G401.6 (cell line): Measurements from ENCODE around the gene PELI2.

Experiments
- FAIRE-seq: peaks from 2 replicates; lab custom pipeline; 2012; peaks lifted over from hg19 to GRCh38; lab: Jason Lieb, UNC

The PELI2 gene

DNA sequence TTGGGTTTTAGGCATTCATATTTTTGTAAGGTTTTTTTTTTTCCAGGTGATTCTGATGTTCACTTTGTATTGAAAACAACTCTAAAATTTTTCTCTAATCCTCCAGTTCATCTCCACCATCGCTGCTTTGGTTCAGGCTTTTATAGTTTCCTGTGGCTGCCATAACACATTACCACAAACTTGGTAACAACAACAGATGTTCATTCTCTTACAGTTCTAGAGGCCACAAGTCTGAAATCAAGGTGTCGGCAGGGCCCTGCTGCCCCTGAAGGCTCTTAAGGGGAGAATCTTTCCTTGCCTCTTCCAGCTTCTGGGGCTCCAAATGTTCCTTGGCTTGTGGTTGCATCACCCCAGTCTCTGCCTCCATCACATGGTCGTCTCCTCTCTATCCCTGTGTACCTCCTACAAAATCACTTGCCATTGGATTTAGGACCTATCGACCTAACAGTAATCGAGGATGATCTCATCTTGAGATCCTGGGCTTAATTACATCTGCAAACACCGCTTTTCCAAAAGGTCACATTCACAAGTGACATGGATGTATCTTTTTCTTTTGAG lies 55.2 kb downstream of the PELI2 start:
- no peak for FAIRE-seq

DNA sequence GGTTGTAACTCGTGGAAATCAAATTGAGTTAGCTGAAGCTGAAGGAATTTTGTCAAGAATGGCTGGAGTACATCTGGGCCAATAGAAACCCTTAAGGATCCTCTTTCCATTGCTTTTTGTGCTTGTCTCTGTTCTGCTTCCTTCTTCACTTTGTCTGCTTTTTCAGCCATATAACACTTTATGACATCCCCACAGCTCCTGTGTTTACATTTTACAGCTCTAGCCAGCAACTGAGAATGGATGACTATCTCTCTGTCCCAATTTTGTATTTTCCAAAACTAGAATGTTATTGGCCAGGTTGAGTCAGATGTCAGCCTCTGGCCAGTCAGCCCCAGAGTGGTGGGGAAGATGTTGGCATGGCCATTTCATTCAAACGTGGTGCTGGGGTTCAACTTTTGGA lies 57.6 kb downstream of the PELI2 start:
- FAIRE-seq, result no peak

DNA sequence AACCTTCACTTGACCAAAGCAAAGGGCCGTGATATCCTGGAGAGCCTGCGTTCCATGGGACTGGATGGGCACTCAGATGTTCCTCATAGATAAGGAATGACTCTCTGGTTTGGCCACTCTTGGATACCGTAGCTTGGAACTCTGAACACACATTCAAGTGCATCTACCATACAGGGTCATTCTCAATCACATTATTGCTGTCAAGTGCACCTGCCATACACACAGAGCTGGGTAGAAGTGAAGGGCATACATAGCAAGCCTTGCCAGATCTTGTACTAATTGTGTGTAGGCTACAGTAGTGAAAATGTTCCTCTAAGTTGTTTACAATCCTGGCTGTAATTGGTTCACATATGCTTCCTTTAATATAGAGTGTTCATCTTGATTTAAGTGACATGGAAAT lies 58.3 kb downstream of the PELI2 start:
- no peak for FAIRE-seq

DNA sequence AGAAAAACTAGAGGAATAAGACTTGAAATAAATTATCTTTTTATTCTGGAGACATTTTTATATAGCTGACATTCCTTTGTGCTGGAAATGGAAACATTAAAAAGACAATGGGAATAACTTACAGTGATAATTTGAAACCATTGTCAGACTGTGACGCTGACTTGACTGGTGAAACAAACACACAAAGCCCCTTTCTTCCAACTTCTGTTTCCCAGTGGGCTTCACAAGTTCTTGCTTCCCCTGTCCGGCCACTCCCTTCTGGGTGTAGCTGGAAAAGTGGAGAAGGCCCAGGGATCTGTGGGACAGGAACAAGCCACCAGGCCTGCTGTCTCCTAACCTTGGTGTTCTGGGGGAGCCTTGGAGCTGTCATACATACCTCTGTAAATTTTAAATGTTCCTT lies 58.8 kb downstream of the PELI2 start:
- no peak for FAIRE-seq

DNA sequence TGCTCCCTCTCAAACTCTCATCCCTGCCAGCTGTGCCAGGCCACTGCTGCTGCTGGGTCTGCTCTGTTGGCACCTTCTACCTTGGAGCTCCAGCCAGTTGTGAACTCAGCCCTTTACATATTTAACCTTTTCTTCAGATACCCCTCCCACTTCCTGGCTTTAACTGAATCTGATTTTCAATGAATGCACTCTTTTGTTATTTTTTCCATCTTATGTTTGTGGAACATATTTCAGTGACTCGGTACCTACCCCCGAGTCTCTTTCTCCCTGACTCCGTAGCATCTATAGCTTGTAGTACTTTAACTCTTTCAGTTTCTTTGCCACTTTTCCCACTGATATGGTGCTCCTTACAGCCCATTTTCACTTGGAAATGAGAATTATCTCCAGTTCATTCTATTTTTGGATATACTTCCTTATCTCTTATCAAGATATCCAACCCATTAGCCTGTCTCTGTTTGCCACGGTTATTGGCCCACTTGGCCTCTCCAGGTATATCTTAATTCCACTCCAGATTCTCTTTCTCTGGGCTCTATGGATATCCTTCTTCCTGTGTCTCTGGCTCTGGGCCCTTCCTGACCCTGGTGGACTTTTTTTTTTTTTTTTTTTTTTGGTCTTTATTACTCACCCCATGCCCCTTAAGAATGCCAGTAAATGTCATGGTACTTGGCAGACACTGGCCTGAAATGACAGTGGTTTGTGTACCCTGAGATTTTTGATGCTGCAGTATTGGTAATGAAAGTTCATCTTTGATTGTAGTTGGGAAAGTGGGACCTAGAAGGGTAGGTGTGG lies 62.7 kb downstream of the PELI2 start:
- no peak for FAIRE-seq

DNA sequence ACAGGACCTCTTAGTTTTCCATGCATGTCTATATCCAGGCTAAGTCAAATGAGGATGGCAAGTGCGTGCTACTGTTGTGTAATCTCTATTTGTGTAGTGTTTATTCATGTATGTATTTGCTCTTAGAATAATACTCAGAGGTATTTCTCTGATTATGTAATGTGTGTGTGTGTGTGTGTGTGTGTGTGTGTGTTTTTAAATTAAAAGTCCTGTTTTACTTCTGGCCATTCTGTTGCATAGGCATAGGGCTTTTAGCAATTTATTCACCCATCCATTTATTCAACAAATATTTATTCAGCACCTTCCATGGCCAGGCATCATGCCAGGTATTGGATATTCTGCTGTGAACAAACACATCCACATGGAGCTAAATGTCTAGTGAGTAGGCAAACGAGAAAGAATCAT lies 63.5 kb downstream of the PELI2 start:
- FAIRE-seq, result no peak

DNA sequence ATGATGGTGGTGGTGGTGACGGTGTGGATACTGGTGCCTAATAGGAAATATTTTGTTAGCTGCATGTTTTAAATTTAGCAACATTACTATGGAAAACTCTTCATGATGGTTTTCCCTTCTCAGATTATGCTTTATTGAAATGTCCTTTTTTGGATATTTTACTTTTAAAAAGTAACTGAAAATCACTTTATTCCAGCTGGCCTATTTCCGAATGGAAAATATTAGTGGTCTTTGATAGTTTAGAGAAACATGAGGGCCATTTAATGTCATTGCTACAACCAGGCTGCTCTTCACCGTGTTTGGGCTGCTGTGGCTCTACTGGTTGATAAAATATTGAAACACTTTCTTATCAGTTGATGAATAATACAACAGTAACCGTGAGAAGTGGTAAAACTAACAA lies 64.2 kb downstream of the PELI2 start:
- no peak for FAIRE-seq

DNA sequence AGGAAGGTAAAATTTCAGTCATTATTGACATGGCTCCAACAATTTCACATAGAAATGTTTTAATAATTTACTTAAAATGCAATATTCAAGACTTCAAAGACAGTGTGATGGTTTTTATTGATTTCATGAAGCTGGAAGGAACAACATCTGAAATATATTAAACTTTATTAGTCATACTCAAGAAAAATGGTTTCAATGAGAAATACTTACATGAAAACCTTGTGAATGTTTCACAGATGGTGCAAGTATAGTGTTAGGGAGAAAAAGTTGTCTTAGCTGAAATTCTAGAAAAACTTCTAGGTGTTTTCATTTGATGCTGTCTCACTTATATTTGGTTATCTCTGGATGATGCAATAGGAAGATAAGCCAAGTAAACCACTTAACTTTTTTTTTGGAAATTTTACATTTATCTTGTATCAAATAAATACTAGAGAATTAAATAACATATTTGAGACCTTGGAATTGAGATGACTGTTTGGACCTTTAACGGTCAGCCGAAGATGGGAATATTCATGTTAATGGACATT lies 65.5 kb downstream of the PELI2 start:
- no peak for FAIRE-seq

DNA sequence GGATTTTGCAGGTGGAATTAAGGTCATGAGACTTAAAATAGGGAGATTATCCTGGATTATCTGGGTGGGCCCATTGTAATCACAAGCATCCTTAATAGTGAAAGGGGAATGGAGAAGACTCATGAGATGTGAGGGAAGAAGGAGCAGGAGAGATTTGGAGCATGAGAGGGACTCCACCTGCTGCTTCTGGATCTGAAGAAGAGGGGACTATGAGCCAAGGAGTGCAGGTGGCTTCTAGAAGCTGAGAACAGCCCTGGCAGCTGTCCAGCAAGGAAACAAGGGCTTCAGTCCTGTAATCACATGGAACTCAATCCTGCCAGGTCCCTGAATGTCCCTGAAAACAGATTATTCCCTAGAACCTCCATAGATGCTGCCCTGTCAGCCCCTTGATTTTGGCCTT lies 67.8 kb downstream of the PELI2 start:
- no peak for FAIRE-seq

DNA sequence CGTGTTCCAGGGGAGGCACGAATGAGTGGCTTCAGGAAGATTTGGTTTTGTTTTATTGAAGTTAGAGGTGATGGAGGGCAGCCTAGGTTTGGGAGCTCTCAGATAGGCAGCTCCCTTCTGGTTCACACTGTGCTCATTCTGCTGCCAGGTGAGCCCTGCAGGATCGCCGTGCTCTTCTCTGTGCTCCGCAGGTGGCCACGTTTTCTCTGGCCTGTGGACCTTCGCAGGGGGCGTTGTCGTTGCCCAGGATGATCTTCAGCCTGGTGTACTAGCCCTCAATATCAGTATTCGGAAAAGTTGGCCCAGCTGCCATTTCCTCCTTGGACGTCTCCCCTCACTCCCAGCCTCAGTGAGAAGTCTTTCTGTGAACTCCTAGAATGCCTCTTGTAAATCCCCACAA lies 69.5 kb downstream of the PELI2 start:
- FAIRE-seq, result no peak

DNA sequence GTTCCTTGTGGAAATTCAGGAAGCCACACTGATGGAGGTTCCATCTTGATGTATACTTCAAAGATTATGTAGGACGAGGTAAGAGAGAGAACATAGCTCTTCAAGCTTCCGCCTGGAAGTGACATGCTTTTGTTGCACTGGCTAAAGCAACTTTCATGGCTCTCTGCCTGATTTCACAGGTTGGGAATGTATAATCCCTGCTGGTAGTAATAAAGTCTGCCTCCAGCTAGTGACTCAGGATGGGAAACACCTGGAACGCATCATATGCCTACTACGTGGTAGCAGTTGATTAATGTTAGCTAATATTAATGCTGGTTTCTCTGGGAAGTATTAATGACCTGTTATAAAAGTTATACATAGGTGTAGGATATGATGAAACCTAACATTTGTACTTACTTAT lies 71.1 kb downstream of the PELI2 start:
- no peak for FAIRE-seq

DNA sequence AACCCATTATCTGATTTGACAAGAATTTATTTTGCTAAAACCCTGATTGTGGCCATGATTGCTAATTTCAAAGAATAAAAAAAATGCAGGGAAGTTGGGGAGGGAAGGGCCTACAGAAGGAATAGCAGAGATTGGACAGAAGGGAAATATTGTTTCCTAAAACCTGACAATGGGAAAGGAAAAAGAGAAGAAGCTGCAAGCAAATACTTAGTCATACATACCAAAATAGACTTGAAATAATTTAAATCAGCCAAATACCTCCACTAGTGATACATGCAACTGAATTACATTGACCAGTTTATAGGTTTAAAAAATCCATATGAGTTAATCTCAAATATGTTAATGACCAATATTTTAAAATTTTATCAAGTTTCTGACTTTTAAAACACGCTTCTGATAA lies 75.1 kb downstream of the PELI2 start:
- FAIRE-seq, result no peak

DNA sequence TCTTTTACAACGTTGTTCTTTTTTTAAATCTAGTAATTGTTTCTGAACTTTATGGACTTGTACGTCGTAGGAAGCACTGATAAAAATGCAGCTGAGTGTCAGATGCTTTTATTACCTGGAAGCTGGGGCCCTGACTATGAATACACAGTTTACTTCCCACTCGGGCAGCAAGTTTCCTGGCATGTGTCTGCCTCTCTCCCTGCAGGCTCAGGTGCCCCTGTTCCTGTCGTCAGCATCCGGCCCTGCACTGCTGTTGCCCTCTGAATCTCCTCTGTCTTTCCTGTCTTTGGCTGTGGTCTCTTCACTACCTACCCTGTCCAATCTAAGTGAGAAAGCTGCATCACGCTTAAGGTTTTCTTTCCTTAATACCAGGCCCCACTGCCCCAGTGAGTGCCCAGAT lies 75.8 kb downstream of the PELI2 start:
- FAIRE-seq, result no peak

DNA sequence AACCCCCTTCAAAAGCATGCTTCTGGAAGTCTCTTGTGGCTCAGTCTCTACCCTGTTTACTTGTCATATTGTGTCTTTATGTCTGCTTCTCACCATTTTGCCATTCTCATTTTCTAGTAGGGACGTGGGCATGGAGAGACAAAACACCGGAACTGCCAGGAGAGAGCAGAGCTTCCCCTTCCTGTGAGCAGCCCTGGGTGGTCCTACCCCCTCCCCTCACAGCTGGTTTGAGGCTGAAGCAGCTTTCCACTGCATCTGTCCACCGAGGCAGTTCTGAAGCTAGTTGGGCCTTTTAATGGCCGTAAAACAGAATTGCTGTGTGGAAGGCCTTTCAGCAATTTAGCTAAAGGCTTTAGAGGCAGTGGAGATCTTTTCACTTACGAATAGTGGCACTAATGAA lies 77.0 kb downstream of the PELI2 start:
- FAIRE-seq, result no peak

DNA sequence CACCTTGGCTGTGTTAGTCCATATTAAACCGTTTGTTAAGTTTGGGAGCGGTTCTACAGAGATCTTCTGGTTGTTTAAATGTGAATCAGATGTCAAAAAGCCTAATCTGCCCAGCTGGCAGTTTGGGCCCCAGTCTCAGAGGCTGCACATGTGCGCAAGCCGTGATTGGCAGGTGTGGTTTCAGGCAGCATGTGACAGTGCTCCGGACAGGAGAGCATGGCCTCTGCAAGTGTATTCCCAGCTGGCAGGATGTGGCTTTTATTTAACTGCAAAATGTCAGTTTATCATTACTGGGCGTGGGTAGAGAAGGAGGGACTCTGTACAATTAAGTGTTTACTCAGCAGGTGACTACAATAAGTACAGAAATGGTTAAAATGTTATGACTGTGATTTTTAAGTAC lies 77.5 kb downstream of the PELI2 start:
- no peak for FAIRE-seq

DNA sequence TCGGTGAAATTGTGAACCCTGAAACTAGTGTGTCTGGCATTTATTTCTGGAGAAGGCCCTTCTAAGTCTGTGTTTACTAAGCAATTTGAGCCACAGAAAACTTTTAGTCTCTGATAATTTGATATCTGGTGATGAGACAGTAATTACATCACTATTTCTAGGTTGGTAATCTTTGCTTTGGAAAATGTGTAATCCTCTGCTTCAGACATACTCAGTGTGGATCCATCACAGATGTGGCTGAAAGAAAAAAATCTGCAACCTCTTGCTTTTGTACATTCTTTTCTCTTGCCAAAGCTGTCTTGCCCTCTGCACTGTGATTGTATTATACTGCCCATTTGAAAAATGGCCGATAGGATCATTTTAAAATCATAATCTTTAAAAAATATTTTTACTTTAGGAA lies 78.1 kb downstream of the PELI2 start:
- FAIRE-seq, result no peak

DNA sequence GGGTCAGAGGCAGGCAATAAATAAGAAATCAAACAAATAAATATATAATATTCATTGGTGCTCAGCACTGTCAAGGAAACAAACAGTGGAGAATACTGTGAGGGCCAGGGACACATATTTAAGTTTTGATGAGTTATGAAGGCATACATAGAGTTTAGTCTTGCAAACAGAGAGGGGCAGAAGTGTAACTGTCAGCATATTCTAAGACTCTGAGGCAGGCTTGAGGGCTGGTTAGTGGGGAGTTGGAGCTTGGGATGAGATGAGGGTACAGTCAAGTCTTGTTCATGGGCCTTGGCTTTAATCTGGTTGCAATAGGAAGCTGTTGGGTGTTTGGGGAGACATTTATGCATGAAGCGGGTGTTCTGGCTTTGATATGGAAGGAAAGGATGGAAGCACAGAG lies 78.9 kb downstream of the PELI2 start:
- FAIRE-seq, result no peak

DNA sequence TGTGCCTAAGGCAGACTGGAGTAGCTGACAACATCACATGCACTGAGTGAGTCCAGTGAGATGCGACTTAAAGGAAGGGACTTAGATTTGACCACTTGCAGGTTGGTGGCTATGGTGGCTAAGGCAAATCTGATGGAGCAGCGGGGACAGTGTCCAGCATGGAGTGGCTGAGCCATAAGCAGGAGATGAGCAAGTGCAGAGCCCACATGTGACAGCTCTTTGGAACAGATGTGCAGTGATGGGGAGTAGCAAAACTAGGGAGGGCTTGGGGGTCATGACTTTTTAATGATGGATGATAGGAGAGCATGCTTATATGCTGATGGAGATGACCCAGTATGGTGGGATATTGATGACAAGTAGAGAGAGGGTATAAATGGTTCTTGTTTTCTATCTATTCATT lies 80.2 kb downstream of the PELI2 start:
- FAIRE-seq, result no peak

DNA sequence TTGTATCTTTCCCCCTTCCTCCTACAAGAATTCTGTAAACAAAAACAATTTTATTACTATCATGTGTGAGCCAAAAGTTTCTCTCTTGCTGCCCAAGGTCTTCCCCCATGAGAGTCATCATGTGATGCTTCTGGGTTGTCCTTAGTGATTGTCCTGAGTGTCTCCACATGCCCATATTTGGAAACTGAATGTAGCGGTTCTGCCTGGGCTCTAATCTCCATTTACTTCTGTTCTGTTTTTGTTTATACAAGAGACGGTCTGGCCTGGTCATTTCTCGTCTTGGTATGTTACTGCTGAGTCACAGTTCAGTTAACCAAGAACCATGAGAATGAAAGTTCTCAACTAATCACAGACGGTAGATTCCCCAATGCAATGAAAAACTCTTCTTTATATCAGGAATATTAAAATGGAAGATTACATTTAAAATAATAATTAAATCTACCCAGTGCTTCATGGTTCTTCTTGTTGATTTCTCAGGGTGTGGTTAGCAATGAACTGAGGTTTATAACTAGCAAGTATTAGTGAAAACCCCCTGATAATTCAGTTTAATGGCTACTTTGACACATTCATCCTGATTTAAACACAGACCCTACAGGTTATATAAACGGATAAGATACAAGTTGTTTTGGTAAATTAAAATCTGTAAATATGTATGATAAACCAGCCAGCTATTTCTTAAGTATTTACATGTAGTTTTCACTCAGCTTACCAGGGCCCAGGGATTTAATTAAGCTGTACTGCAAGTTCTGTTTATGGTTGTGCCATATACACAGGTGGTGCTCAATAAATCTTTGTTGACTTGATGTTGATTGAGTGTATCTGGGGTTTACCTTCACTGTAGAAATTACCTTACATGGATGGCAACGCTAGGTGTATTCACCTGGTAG lies 81.1 kb downstream of the PELI2 start:
- no peak for FAIRE-seq

DNA sequence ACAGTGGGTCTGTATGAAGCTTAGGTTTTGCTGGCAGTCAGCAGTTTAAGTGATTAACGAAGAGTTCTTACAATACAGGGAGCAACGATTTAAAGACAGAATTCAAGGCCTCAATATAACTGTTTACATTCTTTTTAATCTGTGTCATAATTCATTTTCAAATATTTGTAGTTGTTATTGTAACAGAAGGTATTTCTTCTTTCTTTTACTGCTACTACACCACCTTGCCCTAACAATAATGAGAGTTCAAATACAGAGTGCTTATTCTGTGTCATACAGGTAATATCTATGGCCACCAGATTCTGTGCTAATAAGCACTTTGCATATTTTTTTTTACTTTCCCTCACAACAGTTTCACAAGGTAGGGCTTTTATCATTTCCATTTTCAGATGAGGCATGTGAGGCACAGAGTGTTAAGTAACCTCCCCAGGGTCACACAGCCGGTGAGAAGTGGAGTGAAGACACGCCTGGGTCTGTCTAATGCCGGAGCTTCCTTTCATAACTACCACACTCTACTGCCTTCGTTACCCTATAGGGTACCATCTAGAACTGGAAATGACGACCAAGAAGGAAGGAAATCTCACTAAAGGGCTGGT lies 81.9 kb downstream of the PELI2 start:
- FAIRE-seq, result no peak

DNA sequence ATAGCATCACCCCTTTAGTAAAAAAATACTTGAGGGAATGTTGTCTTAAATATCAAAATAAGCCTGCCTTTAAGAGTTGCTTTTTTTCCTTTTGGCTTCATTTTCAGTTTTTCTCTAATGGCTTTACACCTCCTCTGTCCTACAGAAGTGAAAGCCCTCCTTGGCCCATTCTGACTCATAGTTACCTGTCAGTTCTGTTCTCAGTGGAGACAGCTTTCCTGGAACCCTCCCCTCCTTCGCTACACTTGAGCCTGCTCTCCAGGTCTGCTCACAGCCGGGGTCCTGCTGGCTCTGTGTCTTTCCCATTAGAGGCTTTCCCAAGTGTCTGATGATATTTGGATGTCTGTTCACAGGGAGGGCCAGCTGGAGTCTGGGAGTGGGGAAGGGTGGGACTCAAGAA lies 84.0 kb downstream of the PELI2 start:
- FAIRE-seq, result no peak

DNA sequence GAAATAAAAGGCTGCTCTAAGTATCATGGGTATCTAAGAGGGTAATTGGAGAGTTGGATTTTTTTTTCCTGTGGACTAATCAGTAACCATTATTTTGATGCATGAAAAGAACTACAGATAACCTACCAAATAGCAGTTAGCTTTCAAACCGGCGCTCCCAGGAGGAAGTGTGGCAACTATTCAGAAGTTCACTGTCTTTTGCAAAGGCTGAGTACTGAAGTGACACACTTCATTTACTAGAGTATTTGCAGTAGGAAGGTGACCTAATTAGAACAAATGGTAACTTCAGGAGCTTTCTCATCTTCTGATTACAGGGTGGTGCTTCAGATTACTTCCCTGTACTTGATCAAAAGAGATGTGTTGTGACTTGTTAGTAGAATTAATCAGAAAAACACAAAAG lies 87.7 kb downstream of the PELI2 start:
- no peak for FAIRE-seq

DNA sequence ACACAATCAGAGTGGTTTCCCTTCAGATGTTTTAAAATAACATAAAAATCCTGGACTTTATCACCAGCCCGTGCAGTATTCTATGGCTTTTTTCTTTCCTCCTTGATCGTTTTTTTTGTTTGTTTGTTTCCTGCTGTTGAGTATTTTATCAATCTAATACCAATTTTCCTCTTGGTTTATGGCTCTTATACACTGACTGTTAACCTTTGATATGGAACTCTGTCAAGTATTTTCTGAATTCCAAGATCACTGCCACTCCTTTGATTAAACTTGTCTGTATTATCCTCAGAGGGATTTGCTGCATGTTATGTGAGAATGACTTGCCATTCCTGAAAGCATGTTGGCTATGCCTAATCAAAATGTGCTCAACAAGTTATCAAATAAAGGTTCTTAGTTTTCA lies 88.4 kb downstream of the PELI2 start:
- no peak for FAIRE-seq
